ENCODE data around the gene TNNT1.
"Not testable (repeated sequence)": the region's sequence is repeated elsewhere in the genome, so short reads cannot be mapped to it uniquely, and the experiment has no call there.

The TNNT1 gene

GRCh38 chr19:55136399-55137102 lies 12.5 kb downstream of the TNNT1 start:
- DNase-seq = no peak

GRCh38 chr19:55134736-55135135 lies 14.3 kb downstream of the TNNT1 start:
- no peak for DNase-seq

GRCh38 chr19:55133639-55134444 lies 15.2 kb downstream of the TNNT1 start:
- no peak for DNase-seq

GRCh38 chr19:55132453-55133129 lies 16.4 kb downstream of the TNNT1 start:
- no peak for DNase-seq

GRCh38 chr19:55131421-55131820 lies 17.6 kb downstream of the TNNT1 start:
- no peak for DNase-seq

DNA sequence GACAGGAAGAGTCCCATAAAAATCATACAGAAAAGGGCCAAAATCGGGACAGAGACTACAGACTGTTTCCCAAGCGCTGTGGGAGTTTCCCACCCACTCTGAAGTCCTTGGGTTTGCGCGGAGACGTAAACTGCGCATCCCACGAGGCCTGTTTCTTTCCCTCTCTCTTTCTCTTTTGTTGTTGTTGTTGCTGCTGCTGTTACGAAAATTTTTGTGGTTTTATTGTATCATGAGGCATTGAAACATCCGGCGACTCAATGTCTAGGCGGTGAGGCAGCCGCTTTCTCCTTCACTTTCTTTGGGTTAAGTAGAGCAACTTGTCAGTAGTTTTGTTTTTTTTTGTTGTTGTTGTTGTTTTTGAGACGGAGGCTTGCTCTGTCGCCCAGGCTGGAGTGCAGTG lies 30.0 kb downstream of the TNNT1 start:
- DNase-seq = no peak

GRCh38 chr19:55118401-55118991 lies 30.5 kb downstream of the TNNT1 start:
- no peak for DNase-seq

DNA sequence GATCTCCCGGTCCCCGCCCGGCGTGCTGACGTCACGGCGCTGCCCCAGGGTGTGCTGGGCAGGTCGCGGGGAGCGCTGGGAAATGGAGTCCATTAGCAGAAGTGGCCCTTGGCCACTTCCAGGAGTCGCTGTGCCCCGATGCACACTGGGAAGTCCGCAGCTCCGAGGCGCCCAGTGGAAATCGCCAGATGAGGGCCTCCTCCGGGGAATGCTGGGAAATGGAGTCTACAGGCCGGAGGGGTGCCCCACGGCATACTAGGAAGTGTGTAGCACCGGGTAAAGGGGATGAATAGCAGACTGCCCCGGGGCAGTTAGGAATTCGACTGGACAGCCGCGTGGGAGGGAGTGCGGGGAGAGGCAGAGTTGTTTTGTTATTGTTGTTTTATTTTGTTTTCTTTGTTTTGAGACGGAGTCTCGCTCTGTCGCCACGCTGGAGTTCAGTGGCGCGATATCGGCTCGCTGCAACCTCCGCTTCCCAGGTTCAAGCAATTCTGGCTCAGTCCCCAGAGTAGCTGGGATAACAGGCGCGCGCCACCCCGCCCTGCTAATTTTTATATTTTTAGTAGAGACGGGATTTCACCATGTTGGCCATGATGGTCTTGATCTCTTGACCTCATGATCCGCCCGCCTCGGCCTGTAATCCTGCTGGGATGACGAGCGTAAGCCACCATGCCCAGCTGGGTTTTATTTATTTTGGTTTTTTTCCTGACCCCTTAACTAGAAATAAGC lies 31.2 kb downstream of the TNNT1 start:
- DNase-seq = peak; percentile 98

DNA sequence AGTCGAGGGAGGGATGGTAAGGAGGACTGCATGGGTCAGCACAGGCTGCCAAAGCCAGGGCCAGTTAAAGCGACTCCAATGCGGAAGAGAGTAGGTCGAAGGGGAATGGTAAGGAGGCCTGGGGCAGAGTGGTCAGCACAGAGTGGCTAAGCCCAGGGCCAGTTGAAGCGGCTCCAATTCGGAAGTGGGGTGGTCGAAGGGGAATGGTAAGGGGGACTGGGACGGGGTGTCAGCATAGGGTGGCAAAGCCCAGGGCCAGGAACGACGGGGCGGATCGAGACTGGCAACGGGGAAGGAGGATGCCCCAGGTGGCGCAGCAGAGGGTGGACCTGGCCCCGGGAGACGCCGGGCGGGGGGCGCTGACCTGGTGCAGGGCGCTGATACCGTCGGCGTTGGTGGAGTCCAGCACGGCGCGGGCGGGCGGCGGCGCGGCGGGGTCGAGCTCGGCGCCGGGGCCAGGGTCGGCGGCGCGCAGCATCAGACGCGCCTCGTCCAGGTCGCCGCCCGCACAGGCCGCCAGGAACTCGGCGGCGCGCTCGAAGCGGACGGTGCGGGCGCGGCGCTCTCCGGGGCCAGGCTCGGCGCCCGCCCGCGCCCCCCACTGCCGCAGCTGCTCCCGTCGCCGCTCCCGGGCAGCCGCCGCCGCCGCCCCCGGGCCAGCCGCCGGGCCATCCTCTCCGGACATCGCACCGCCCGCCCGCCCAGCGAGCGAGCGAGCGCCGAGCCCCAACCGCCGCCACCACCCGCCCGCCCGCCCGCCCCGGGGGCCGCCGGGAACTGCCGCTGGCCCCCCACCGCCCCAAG lies 31.9 kb downstream of the TNNT1 start, which contains the start of gene PPP1R12C:
TSS of gene PPP1R12C (minus strand) at position 779 of the 804 bp plus-strand sequence. CDS start at position 685, 94 bp downstream.
- no peak for DNase-seq

GRCh38 chr19:55116232-55116858 lies 32.7 kb downstream of the TNNT1 start:
- peak; percentile 41 for DNase-seq

GRCh38 chr19:55115446-55116065 lies 33.5 kb downstream of the TNNT1 start:
- DNase-seq = no peak

DNA sequence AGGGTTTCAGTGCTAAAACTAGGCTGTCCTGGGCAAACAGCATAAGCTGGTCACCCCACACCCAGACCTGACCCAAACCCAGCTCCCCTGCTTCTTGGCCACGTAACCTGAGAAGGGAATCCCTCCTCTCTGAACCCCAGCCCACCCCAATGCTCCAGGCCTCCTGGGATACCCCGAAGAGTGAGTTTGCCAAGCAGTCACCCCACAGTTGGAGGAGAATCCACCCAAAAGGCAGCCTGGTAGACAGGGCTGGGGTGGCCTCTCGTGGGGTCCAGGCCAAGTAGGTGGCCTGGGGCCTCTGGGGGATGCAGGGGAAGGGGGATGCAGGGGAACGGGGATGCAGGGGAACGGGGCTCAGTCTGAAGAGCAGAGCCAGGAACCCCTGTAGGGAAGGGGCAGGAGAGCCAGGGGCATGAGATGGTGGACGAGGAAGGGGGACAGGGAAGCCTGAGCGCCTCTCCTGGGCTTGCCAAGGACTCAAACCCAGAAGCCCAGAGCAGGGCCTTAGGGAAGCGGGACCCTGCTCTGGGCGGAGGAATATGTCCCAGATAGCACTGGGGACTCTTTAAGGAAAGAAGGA lies 34.4 kb downstream of the TNNT1 start:
- no peak for DNase-seq

GRCh38 chr19:55113570-55114039 lies 35.4 kb downstream of the TNNT1 start:
- no peak for DNase-seq

- DNase-seq = no peak
Measured at GRCh38 chr19:55112777-55113569, 36.0 kb downstream of the TNNT1 start.

DNA sequence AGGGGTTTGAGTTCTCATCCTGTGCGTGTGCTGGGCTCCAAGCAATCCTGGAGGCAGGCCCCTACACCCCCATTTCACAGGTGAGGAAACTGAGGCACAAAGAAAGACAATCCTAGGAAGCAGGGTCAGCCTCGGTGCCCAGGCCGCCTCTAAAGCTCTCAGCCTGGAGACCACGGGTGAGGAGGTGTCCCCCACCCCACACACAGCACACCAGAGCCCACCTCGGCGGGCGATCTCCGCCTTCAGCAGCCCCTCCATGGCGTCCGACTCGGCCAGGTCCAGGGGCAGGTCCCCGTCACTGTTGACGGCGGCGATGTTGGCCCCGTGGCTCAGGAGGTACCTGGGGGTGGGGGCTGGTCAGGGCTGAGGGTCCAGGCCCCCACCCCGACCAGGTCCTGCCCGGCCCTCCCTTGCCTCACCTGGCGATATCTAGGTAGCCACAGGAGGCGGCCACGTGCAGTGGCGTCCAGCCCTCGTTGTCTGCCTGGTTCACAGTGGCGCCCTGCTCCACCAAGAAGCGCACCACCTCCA lies 36.7 kb downstream of the TNNT1 start:
- no peak for DNase-seq

GRCh38 chr19:55111238-55111831 lies 37.7 kb downstream of the TNNT1 start:
- DNase-seq = no peak

GRCh38 chr19:55109527-55110291 lies 39.3 kb downstream of the TNNT1 start:
- DNase-seq = no peak

- DNase-seq = not testable (repeated sequence)
Measured at GRCh38 chr19:55107252-55107651, 41.8 kb downstream of the TNNT1 start.

Data from NCI-H748 treated with DMSO at 0.1 percent for 48 hours (cell line).